ENCODE results near the gene MAPK8IP1.

DNA sequence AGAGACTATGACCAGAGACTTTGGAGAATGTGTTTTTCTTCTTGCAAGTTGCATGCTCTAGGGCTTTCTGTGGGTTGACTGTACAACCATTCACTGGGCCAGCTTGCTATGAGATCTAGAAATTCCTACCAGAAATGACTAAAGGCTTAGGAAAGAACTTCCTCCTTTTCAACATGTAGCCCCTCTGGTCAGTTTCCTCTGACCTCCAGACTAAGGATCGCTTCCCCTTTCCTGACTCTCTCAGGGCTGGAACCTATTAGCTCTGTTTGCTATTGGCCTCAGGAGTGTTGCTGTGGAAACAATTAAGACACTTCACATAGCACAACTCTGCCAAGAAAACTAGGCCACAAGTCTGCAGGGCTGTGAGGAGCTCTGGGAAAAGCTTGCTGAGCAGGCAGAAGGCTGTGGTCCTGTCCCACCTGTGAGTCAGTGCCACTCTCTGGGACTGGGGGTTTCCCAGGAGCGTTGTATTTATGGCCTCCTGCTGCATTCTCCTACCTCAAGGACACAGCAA, 27.4 kb upstream of the MAPK8IP1 start:
- TF ChIP-seq, protein P1, sequence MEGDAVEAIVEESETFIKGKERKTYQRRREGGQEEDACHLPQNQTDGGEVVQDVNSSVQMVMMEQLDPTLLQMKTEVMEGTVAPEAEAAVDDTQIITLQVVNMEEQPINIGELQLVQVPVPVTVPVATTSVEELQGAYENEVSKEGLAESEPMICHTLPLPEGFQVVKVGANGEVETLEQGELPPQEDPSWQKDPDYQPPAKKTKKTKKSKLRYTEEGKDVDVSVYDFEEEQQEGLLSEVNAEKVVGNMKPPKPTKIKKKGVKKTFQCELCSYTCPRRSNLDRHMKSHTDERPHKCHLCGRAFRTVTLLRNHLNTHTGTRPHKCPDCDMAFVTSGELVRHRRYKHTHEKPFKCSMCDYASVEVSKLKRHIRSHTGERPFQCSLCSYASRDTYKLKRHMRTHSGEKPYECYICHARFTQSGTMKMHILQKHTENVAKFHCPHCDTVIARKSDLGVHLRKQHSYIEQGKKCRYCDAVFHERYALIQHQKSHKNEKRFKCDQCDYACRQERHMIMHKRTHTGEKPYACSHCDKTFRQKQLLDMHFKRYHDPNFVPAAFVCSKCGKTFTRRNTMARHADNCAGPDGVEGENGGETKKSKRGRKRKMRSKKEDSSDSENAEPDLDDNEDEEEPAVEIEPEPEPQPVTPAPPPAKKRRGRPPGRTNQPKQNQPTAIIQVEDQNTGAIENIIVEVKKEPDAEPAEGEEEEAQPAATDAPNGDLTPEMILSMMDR (IDR thresholded peaks at IDR 0.05), result no peak
- TF ChIP-seq EZH2 (IDR thresholded peaks at IDR 0.05), result no peak

All from neural progenitor cell (in vitro differentiated cells).